Lower leg skin (tissue), 3 donors: ENCODE results near the gene ITGA7.

Experiments
- CTCF ChIP-seq, 3 donors: fragments of 450-650 bp; IDR thresholded peaks; one replicate each; pipeline ENCODE4 v1.5.1; 2016; ENCODE audit warnings: antibody characterized with exemption in 3 of 3, mild to moderate bottlenecking in 3 of 3, moderate library complexity in 2 of 3
- POLR2A ChIP-seq, 2 donors: fragments of 450-650 bp; IDR thresholded peaks; one replicate each; pipeline ENCODE4 v1.6.1; 2016 to 2017; ENCODE audit warnings: antibody characterized with exemption in 2 of 2, mild to moderate bottlenecking in 1 of 2, moderate library complexity in 1 of 2

GRCh38 chr12:55636853-55637252 lies 70.9 kb downstream of the ITGA7 start, which contains the start of gene OR10P1:
- TF ChIP-seq CTCF (IDR thresholded peaks at IDR 0.05), result no peak
- no peak for TF ChIP-seq POLR2A (IDR thresholded peaks at IDR 0.05)
